HG03439 (cell line): ENCODE results near the gene ZBTB4.
"Not testable (repeated sequence)": the region's sequence is repeated elsewhere in the genome, so short reads cannot be mapped to it uniquely, and the experiment has no call there.

Source experiments
- ATAC-seq: cut with Tn5 transposase; IDR thresholded peaks from one replicate; pipeline ENCODE4 v1.9.1; 2021; ENCODE audit warnings: mild to moderate bottlenecking, moderate library complexity; ENCODE audit not compliant: unreplicated experiment

Gene ZBTB4

DNA sequence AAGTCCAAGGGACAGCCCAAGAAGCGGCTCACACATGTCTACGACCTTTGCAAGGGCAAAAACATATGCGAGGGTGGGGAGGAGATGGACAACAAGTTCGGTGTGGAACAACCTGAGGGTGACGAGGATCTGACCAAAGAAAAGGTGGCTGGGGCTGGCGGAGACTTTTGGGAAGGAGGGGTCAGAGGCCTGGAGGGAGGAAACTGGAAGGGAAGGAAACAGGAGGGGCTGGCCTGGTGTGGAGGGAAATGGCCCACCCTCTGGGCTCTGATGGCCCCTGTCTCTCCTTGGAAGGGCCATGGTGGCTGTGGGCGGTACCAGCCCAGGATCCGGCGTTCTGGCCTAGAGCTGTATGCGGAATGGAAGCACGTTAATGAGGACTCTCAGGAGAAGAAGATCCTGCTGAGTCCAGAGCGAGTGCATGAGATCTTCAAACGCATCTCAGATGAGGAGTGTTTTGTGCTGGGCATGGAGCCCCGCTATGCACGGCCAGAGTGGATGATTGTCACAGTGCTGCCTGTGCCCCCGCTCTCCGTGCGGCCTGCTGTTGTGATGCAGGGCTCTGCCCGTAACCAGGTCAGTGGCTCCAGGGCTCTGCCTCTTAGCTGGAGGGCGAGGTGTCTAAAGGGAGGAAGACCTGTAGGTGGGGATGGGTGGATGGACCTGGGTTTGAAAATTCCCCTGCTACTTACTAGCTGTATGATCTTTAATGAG, 17.2 kb upstream of the ZBTB4 start:
- no peak for ATAC-seq

DNA sequence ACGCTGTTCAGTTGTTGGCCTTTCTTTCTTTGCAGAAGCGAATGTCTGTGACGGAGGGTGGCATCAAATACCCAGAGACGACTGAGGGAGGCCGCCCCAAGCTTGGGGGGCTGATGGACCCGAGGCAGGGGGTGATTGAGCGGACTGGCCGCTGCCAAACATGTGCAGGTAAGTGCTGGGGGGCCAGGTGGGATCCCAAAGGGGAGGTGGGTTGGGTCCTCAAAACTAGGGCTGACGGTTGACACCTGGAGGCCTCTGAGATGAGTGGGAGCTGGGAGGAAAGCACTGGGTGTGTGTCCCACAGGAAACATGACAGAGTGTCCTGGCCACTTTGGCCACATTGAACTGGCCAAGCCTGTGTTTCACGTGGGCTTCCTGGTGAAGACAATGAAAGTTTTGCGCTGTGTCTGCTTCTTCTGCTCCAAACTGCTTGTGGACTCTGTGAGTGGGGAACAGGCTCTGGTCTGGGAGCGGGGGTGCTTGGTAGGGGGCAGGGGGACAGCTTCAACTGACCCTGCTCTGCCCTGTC, 16.5 kb upstream of the ZBTB4 start:
- ATAC-seq, result no peak

DNA sequence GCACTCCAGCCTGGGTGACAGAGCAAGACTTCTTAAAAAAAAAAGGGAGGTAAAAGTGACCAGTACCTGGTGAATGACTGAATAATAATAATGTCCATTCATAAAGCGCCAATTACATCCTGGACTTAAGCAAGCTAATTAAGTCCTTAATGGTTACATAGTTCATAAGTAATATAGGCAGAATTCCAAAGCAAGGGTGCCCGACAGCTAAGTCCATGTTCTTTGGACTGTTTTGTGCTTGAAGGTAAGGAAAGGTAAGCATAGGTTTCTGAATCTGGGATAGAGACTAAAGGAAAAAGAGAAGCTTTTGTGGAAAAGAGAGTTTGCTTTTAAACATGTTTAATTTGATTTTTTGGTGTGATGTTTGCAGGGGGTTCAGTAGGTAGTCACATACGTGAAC, 14.5 kb upstream of the ZBTB4 start:
- ATAC-seq, result no peak

DNA sequence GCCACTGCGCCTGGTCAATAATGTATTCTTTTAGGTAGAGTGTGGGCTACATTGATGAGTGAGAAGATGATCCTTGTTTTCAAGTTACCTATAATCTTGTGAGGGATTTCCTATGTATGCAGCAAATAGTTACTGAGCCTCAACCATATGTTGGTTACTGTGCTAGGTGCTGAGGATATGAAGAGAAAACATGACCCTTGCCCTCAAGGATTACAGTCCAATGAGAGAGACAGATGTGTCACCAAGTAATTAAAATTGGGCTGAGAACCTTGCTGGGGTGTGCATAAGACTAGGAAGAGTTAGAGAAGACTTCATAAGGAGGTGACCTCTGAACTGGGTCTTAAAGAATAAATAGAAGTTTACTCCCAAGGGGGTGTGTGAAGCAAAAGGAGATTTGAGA, 12.2 kb upstream of the ZBTB4 start:
- no peak for ATAC-seq

DNA sequence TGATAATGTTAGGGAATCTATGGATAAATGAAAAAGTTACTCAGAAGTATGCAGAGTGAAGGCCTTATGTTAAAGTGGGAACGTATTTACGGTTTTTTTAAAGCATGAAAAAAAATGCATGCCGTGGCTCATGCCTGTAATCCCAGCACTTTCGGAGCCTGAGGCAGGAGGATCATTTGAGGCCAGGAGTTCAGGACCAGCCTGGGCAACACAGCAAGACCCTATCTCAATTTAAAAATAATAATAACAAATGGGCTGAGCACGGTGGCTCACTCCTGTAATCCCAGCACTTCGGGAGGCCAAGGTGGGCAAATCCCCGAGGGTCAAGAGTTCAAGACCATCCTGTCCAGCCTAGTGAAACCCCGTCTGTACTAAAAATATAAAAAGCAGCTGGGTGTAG, 10.7 kb upstream of the ZBTB4 start:
- no peak for ATAC-seq

DNA sequence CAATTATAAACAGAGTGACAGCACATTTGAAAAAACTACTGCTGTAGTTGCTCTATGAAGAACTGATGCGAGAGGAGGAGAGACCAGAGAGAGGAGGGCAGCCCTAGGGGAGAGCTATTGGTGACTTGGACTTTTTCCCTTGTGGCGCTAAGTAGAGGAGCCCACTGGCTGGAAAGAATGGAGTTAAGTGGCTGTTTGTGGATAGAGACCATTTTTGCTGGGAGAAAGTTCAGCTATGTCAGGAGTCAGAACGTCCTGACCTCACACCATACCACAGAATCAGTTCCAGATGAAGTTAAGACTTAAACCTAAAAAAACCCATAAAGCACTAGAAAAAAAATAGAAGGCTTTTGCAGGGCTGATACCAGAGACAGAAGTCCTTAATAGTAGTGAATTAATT, 6.8 kb upstream of the ZBTB4 start:
- ATAC-seq, result no peak

DNA sequence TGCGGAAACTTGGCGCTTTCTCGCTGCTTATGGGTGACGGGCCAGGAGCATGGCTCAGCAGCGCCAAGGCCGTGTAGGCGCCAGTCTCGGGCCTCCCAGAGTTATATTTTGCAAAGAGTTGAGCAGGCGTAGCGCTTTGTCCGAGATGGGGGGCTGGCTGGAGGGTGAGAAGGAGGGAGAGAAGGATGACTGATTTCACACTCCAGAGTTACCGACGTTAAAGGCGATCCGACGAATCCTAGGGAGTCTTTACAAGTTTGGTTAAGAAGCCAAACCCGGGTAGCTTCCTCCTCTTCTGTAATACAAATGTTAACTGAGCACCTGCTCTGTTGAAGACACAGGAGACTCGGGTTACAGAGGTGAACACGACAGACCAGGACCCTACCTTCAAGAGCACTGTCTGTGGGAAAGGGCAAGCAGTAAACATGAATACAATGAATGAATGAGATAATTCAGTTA, 5.5 kb upstream of the ZBTB4 start:
- no peak for ATAC-seq

DNA sequence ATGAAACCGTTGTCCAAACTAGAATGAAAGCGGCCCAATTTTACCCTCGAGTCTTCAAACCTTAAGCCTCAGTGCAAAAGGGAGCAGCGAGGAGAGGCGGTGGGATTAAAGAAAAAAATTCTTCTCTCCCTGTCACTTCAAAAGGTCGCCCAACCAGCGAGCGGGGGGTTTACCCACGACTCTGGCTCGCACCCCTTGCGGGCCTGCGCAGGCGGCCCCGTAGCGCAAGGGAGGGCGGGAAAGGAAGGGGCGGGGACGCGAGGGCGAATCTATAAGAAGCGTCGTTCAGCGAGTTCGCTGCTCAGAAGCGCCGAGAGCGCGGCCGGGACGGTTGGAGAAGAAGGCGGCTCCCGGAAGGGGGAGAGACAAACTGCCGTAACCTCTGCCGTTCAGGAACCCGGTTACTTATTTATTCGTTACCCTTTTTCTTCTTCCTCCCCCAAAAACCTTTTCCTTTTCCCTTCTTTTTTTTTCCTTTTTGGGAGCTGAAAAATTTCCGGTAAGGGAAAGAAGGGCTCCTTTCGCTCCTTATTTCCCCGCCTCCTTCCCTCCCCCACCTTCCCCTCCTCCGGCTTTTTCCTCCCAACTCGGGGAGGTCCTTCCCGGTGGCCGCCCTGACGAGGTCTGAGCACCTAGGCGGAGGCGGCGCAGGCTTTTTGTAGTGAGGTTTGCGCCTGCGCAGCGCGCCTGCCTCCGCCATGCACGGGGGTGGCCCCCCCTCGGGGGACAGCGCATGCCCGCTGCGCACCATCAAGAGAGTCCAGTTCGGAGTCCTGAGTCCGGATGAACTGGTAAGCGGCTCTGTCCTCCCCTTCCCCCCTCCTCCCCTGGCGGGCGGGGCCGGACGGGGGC, 4.9 kb upstream of the ZBTB4 start, which contains the start of gene POLR2A:
Gene POLR2A (plus strand): TSS at position 300 of the 852 bp plus-strand sequence.
- ATAC-seq, result peak; percentile 63

DNA sequence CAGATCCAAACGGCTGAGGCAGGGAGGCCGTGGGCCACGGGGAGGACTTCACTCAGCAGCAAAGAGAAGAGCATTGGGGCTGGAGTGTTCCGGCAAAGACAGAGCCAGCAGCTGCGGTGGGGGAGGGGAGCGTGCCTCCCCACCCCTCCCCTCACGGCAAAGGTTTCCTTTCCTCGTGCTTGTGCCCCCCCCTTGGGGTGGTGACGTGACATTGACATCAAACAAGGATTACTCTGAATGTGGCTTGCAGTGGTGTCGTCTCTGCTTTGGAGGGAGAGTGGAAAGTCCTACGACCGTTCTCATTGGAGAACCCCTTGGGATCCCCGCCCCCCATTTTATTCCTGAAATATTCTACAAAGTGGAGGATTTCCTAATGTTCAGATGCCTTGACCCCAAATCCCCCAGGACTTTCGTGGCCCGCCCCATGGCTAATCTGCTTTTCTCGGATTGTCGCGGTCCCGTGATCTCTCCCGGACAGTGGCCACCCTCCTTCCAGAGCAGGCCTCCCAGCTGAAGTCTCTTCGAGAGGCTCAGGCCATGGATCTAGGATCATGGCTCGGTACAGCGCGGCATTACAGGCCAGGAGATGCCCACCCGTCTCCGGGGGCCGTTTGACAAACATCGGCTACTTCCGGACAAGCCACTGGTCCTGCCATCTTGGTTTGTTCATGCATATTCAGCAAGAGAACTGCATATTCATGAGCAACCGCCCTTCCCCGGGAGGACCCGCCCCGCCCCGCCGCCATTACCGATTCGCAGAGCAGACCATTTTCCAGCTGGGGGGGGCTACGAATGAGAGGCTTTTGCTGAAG, 4.0 kb upstream of the ZBTB4 start:
- ATAC-seq, result peak; percentile 42

DNA sequence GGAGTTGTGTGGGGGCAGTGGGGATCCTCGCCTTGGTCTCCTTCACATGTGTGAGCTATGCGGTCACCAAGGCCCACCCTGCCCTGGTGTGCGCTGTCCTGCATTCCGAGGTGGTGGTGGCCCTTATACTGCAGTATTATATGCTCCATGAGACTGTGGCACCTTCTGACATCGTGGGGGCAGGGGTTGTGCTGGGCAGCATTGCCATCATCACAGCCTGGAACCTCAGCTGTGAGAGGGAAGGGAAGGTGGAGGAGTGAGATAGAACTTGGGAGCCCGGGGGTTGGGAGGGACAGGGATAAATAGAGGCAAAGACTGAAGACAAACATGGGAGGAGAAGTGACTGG, 3.3 kb upstream of the ZBTB4 start:
- not testable (repeated sequence) for ATAC-seq

DNA sequence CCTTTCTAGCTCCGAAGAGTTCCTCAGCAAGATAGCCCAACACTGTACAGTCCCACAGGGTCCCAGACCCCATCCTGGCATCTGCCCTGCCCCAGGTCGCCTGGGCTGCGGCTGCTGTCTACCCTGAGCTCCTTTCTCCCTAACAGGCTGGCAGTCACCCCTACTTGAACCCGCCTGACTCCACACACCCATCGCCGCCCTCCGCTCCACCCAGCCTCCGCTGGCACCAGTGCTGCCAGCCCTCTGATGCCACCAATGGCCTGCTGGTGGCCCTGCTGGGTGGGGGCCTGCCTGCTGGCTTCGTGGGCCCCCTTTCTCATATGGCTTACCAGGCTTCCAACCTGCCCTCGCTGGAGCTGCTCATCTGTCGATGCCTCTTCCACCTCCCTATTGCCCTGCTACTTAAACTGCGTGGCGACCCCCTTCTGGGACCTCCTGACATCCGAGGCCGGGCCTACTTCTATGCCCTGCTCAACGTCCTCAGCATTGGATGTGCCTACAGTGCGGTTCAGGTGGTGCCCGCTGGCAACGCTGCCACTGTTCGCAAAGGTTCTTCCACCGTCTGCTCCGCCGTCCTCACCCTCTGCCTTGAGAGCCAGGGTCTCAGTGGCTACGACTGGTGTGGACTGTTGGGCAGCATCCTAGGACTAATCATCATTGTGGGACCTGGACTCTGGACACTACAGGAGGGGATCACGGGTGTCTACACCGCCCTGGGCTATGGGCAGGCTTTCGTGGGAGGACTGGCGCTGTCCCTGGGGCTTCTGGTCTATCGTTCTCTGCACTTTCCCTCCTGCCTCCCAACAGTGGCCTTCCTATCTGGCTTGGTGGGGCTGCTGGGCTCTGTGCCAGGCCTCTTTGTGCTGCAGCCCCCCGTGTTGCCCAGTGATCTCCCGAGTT, 2.7 kb upstream of the ZBTB4 start:
- not testable (repeated sequence) for ATAC-seq

DNA sequence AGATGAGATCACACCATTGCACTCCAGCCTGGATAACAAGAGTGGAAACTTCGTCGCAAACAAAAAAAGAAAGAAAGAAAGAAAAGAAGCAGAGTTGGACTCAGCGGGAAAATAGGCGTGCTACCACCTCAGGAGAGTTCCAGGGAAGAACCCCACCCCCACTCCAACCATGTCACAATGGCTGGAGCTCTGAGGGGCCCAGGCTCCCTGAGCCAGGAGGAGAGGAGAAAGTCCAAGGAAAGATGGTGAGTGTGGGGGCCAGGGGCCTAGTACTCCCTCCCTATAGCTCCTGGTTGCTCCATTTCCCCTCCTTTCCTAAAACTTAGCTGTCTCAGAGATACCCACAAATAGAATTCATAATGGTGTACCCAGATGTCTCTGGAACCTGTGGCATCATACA, 1.8 kb upstream of the ZBTB4 start, which contains the start of gene SLC35G6:
Gene SLC35G6 (plus strand): TSS at position 172 of the 400 bp plus-strand sequence. CDS start 71 bp downstream, at position 243.
- ATAC-seq, result not testable (repeated sequence)

DNA sequence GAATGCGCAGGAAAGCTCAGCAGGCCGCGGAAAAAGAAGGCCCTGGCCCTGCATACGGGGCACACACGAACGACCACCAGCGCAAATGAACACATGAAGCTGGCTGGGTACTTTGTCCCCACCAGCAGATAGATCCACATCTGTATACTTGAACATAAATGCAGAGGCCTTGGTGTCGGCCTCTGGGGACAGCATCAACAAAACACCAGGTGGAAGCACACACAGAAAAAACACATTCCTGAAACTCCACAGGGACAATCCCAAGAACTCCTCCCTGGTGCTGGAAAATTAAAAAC, 606 bp upstream of the ZBTB4 start:
- ATAC-seq, result no peak

DNA sequence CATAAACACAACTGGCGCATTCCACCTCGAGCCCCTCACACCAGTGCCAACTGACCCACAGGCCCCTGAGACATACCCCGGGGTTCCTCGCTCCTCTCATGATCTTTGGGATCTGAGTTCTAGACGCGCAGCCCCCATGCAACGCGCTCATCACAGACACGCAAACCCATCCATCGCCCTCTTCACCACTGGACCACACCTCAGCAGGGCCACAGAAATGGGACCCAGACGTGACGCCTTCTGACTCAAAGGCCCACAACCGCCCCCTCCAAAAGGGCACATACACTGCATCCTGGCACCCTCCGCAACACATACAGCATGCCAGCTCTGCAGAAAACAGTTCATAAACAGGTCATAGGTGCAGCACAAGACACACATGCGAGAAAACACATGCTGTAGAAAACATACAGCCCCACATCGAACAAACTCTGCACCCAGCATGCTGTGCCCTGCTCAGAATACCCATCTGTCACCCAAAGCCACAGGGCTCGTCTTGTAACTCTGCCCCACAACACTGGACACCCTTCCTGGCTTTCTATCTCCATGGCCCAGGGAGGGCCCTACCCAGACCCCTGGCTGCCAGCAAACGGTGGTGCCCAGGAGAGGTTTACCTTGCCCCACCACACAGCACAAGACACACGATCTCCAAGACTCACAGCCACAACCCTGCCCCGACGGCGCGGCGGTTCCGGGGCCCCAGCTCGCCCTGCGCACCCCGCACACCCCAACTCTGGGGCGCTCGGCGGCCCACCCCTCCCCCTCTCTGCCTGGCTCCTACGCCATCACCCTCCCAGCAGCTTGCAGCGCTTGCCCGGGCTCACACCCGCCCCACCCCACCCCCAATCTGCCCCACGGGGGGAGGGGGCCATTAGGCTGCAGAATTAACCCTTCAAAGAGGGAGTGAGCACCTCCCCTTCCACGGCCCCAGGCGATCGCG, 887 bp downstream of the ZBTB4 start:
- no peak for ATAC-seq

DNA sequence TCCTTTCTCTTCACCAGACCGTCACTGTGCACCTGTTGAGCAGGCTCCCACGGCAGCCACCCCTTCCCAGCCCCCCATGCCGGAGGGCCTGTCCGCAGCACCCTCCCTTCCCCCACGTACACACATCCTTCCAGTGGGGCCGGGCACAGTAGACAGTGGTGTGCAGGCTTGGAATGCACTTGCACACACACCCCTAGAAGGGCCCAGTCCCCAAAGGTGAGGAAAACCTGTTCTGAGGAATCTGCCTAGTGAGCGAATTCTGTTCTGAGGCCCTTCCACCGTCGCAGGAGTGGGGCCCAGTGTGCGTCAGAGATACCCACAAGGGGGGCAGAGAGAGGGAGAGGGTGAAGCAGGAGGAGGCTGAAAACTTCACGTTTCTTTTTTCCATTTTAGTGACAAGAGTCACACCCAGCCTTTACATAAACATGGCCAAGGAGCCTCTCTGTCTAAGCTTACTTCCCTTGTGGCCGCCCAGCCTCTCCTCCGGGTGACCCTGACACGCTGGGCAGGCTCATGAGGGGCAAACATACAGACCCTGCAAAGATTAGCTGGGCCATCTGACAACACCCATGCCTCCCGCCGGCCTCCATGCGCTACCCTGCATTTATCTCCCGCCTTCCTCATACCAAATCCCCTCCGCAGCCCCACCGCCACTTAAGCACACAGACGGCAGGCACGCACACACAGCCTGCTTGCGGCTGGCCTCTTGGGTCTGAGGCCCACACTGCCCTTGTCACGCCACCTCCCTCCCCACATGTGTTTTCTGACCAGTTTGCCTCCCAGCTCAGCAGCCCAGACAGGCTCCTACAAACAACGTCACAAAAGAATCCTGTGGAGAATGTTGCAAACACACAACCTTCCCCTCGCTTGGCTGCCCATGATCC, 1.8 kb downstream of the ZBTB4 start:
- no peak for ATAC-seq

DNA sequence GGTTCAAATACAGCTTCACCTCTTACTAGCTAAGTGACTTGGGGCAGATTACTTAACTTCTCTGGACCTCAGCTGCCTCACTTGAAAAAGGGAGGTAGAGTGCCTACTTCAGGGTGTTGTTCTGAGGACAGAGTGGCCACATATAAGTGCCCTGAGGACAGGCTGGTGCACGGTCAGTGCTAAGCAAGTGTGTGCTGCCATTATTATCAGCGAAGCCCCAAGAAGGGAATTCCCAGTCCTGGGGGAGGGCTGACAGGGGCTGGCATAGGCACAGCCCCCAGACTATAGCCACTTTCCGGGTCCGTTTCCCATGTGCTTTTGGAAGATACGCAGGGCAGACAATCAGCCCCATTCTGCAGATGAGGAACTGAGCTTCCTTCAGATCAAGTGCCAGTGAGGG, 2.5 kb downstream of the ZBTB4 start:
- ATAC-seq, result no peak

DNA sequence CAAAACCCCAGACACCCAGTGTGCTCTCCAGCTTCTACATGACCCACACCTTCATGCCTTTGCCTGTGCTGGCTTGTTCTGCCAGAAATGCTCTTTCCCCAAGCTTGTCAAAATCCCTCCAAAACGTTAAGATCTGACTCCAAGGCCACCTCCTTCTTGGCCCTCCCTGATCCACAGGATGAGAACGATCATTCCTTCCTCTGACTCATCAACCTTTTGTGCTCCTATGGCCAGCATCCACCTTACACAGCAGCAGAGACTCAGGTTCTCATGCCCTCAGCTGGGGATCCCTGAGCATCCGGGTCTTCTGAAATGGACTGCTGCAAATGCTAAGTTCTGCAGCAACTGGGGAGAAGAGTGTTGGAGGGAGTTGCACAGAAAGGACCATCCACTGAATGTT, 2.9 kb downstream of the ZBTB4 start:
- ATAC-seq, result no peak

DNA sequence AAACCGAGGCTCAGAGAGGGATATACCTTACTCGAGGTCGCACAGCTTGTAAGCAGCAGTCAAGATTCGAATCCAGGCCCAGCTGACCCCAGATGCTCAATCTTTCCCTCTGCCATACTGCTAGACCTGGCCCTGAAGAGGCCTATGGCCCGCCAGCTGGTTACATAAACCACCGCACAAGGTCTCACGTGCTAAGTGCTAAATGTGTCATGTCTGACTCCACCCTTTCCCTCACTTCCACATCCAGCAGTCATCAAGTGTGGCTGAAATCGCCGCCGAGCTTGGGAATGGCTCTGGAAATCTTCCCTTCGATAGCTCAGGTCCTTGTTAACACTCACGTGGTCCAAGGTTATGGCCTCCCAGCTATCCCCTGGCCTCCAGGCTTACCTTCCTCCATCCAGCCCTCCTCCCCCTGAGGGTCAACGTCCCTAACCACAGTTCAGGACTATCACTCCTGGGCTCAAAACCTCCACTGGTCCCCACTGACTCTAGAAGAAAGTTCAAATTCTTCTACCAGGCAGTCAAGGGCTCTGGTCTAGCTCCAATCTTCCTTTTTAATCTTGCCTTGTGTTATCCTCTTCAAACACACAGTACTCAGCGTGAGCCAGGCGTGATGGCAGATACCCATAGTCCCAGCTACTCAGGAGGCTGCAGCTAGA, 3.5 kb downstream of the ZBTB4 start:
- ATAC-seq, result no peak
